ENCODE data around the gene MEST.

- no peak for TF ChIP-seq CTCF (IDR thresholded peaks at IDR 0.05; ENCODE audit: low read length)
- TF ChIP-seq EZH2 (IDR thresholded peaks at IDR 0.05; ENCODE audit: borderline replicate concordance, low read length): no peak
Observed at GRCh38 chr7:130491841-130492522, at the start of gene MEST.
